Measurements from ENCODE around the gene ZNF568. TPM values are rescaled to one million over a fixed set of nuclear protein-coding genes. Genes with fewer than 3 reads are reported as not detected.
A peak's percentile ranks its signal among the peaks of the same experiment; 100 is the strongest.

Gene ZNF568
- total RNA-seq, 2 donors from 2014 or later = 3.7 to 5.7 TPM

DNA sequence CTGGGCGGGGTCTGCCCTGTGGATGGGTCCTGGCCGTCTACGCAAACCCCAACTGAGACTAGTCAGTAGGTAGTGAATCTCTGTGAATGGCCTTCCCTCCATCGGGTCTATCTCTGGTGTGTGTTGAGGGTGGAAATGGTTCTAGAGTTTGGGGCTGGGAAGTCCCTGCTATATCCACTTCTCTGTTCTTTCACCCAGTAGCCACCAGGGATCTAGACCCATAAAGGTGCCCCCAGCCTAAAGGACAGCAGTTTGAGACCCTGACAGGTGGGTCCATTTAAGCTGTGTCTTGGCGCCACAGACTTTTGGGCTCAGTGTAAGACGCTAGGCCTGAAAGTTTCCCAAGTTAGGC is 57.7 kb downstream of the ZNF568 start:
- H3K9me3 Mint-ChIP-seq = peaks cover 76% of the 10 kb centered on the region
- WGBS, 2 experiments (ENCODE audit: insufficient coverage in 1 of 2, insufficient read length in 1 of 2) = 85 to 90% methylated on average over 2 to 6 of the region's 6 CpGs
- no peak overlapping the region for H3K27ac ChIP-seq (ENCODE audit: low read depth, low read length)

DNA sequence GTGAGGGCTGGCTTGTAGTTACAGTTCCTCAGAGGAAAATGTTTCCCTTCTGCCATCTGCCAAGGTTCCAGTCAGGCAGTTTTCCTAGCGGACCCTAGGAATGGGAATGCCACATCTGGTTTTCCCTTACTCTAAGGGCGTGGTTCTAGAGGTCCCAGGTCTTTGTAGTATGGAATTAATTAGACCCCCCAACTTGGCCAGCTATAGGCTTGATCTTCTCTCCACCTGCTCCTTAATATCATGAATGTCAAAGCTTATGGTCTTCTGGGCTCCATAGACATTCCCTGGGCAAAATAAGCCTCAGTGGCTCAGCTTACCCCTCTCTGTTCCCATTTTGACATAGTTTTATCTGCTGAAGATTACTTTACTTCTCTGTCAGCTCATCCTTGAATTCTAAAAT is 70.0 kb downstream of the ZNF568 start:
- no peak for DNase-seq
- Mint-ChIP-seq H3K9me3 (peaks cover 85% of the 10 kb centered on the region), H3K36me3 (ENCODE audit: low read depth) (peaks cover 4% of the 10 kb centered on the region), H3K27me3 (ENCODE audit: insufficient read depth) (no peaks in the 10 kb centered on the region), H3K4me3 (no peak overlapping the region), H3K27ac (no peak overlapping the region), H3K4me1 (no peaks in the 10 kb centered on the region)
- no peak overlapping the region for H3K4me3 ChIP-seq (ENCODE audit: low read length)
- no peaks in the 10 kb centered on the region for H3K36me3 ChIP-seq (ENCODE audit: control insufficient read depth, insufficient read depth, low read length)
- WGBS, 2 experiments (ENCODE audit: insufficient coverage in 1 of 2, insufficient read length in 1 of 2) = 82 to 88% methylated on average over 2 of the region's 2 CpGs
- TF ChIP-seq CTCF (conservative IDR thresholded peaks at IDR 0.05) = no peak
- H3K9ac ChIP-seq (ENCODE audit: extremely low read depth, low read length, poor library complexity, severe bottlenecking) = no peak overlapping the region
- no peak overlapping the region for H3K27ac ChIP-seq (ENCODE audit: low read depth, low read length)
- no peaks in the 10 kb centered on the region for H3K27me3 ChIP-seq (ENCODE audit: control insufficient read depth, insufficient read depth, low read length, poor library complexity, severe bottlenecking)
- H3K9me3 ChIP-seq (ENCODE audit: control insufficient read depth, low read length) = peaks cover 76% of the 10 kb centered on the region
- H3K4me1 ChIP-seq (ENCODE audit: control insufficient read depth, insufficient read depth, low read length) = no peaks in the 10 kb centered on the region

More for the DNA sequence above, 57.7 kb downstream of the ZNF568 start:
- H3K4me1 Mint-ChIP-seq = no peaks in the 10 kb centered on the region
- Histone ChIP-seq H3K4me1 (ENCODE audit: control insufficient read depth, insufficient read depth, low read length) (no peaks in the 10 kb centered on the region), H3K9me3 (ENCODE audit: control insufficient read depth, low read length) (peaks cover 49% of the 10 kb centered on the region), H3K4me3 (ENCODE audit: low read length) (no peak overlapping the region), H3K36me3 (ENCODE audit: control insufficient read depth, insufficient read depth, low read length) (no peaks in the 10 kb centered on the region), H3K27me3 (ENCODE audit: control insufficient read depth, insufficient read depth, low read length, poor library complexity, severe bottlenecking) (no peaks in the 10 kb centered on the region), H3K9ac (ENCODE audit: extremely low read depth, low read length, poor library complexity, severe bottlenecking) (no peak overlapping the region)
- peak overlapping the region; percentile 63 for H3K4me3 Mint-ChIP-seq
- TF ChIP-seq CTCF (conservative IDR thresholded peaks at IDR 0.05) = no peak
- H3K36me3 Mint-ChIP-seq (ENCODE audit: low read depth) = peaks cover 14% of the 10 kb centered on the region
- no peak overlapping the region for H3K27ac Mint-ChIP-seq
- peaks cover 4% of the 10 kb centered on the region for H3K27me3 Mint-ChIP-seq (ENCODE audit: insufficient read depth)
- DNase-seq = no peak

DNA sequence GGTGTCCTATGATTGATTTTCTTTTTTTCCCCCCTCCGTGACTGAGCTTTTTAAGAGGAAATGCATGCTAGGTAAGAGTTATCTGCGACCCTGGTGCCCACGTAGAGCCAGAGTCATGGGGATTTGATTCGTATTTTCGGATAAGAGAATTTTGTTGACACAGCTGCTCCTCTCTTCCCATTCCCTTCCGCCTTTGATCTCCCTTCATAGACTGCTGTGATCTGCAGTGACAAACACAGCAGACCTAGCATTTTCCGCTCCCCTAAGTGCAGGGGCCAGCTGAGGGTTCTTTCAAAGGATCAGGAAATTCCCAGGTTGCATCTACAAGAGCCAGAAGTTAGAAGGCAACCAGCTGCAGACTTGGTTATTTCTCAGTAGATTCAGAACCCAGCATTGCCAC is 70.5 kb downstream of the ZNF568 start:
- H3K4me1 ChIP-seq (ENCODE audit: control insufficient read depth, insufficient read depth, low read length) = no peaks in the 10 kb centered on the region
- H3K4me3 Mint-ChIP-seq = no peak overlapping the region
- H3K9ac ChIP-seq (ENCODE audit: extremely low read depth, low read length, poor library complexity, severe bottlenecking) = no peak overlapping the region
- DNase-seq = no peak
- 73% methylated on average over 6 to 7 of the region's 7 CpGs for WGBS, 2 experiments (ENCODE audit: insufficient coverage in 1 of 2, insufficient read length in 1 of 2)
- H3K27ac ChIP-seq (ENCODE audit: low read depth, low read length) = no peak overlapping the region
- H3K27me3 Mint-ChIP-seq (ENCODE audit: insufficient read depth) = no peaks in the 10 kb centered on the region
- no peaks in the 10 kb centered on the region for H3K27me3 ChIP-seq (ENCODE audit: control insufficient read depth, insufficient read depth, low read length, poor library complexity, severe bottlenecking)
- H3K36me3 ChIP-seq (ENCODE audit: control insufficient read depth, insufficient read depth, low read length) = no peaks in the 10 kb centered on the region
- H3K4me3 ChIP-seq (ENCODE audit: low read length) = no peak overlapping the region
- H3K4me1 Mint-ChIP-seq = no peaks in the 10 kb centered on the region
- no peak for TF ChIP-seq CTCF (conservative IDR thresholded peaks at IDR 0.05)
- peaks cover 6% of the 10 kb centered on the region for H3K36me3 Mint-ChIP-seq (ENCODE audit: low read depth)
- peaks cover 86% of the 10 kb centered on the region for H3K9me3 Mint-ChIP-seq
- peaks cover 79% of the 10 kb centered on the region for H3K9me3 ChIP-seq (ENCODE audit: control insufficient read depth, low read length)
- H3K27ac Mint-ChIP-seq = no peak overlapping the region

Measured in endodermal cell (in vitro differentiated cells).